Loucy (cell line): Measurements from ENCODE around the gene PLET1.

Source experiments
- EZH2phosphoT487 ChIP-seq: fragments of 200-600 bp; IDR thresholded peaks from 2 replicates; pipeline ENCODE4 v1.6.1; 2018; ENCODE audit warnings: antibody characterized with exemption, mild to moderate bottlenecking, moderate library complexity, borderline replicate concordance
- TF ChIP-seq, protein P1 (sequence below): fragments of 200-600 bp; sonication (generic); conservative IDR thresholded peaks from 2 replicates; pipeline ENCODE4 v1.5.1; 2014; ENCODE audit warnings: mild to moderate bottlenecking, antibody characterized with exemption, low read length

- TF ChIP-seq, protein P1, sequence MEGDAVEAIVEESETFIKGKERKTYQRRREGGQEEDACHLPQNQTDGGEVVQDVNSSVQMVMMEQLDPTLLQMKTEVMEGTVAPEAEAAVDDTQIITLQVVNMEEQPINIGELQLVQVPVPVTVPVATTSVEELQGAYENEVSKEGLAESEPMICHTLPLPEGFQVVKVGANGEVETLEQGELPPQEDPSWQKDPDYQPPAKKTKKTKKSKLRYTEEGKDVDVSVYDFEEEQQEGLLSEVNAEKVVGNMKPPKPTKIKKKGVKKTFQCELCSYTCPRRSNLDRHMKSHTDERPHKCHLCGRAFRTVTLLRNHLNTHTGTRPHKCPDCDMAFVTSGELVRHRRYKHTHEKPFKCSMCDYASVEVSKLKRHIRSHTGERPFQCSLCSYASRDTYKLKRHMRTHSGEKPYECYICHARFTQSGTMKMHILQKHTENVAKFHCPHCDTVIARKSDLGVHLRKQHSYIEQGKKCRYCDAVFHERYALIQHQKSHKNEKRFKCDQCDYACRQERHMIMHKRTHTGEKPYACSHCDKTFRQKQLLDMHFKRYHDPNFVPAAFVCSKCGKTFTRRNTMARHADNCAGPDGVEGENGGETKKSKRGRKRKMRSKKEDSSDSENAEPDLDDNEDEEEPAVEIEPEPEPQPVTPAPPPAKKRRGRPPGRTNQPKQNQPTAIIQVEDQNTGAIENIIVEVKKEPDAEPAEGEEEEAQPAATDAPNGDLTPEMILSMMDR, result no peak
- TF ChIP-seq EZH2phosphoT487, result no peak
Measured at GRCh38 chr11:112297248-112297866, 36.7 kb upstream of the PLET1 start.
